ENCODE results near the gene KRT35. TPM values are rescaled to one million over a fixed set of nuclear protein-coding genes. Genes with fewer than 3 reads are reported as not detected.

KRT35 gene
- total and polyA plus RNA-seq, 2 of the 13 experiments (the other 11 are each of a cell fraction or from before 2014, with no cell fraction given), result not detected

GRCh38 chr17:41476866-41477815, 3.8 kb downstream of the KRT35 start:
- no peak for FAIRE-seq
- no peak for DNase-seq (ENCODE audit: low spot score)
- POLR2A ChIA-PET, result no interaction called here
- H2AFZ ChIP-seq (ENCODE audit: low read length), result no peak overlapping the region
- WGBS (ENCODE audit: low lambda C conversion rate), result 37% methylated on average over 21 of the region's 22 CpGs
- H3K36me3 ChIP-seq (replicated peaks in 1 of 2; ENCODE audit: control insufficient read depth in 1 of 2, insufficient read depth in 2 of 2, low read length in 2 of 2), result no peaks in the 10 kb centered on the region
- BruUV-seq (replicated peaks), result no TSS peak
- no peaks in the 10 kb centered on the region for H3K79me2 ChIP-seq (ENCODE audit: insufficient read depth, low read length)
- no peak overlapping the region for H3K9ac ChIP-seq (ENCODE audit: insufficient read depth, low read depth, low read length)
- CTCF ChIA-PET (ENCODE audit: low intra/inter-chr PET ratio, low total read pairs), result no interaction called here
- intact Hi-C loops (cut with micrococcal nuclease; ENCODE audit: unreplicated experiment) (no loop called here), in situ Hi-C loops (cut with HindIII; ENCODE audit: extremely low pct_ligation_motif_present, low pct_unique_long_range_greater_than_20kb) (no loop called here)
- no peak overlapping the region for H3K27ac ChIP-seq (ENCODE audit: extremely low read length, insufficient read depth, low read length)
- no peak overlapping the region for H3K4me3 ChIP-seq (replicated peaks in 1 of 3; ENCODE audit: insufficient read depth in 1 of 3, low read depth in 2 of 3, low read length in 3 of 3)
- no peaks in the 10 kb centered on the region for H3K9me3 ChIP-seq (ENCODE audit: low read length)
- no peak overlapping the region for H3K4me2 ChIP-seq (ENCODE audit: low read depth, low read length)
- no peaks in the 10 kb centered on the region for H4K20me1 ChIP-seq (ENCODE audit: insufficient read depth, low read length)
- ATAC-seq, result no peak
- no peaks in the 10 kb centered on the region for H3K4me1 ChIP-seq (ENCODE audit: insufficient read depth, low read length)
- peak; percentile 76; the same call in 1 of the 2 replicates for TF ChIP-seq RAD51 (IDR thresholded peaks at IDR 0.05; ENCODE audit: borderline replicate concordance)
- TF ChIP-seq ZSCAN31 (CRISPR knock-in tag; IDR thresholded peaks at IDR 0.05; ENCODE audit: low read depth), result no peak
- TF ChIP-seq, protein P1, sequence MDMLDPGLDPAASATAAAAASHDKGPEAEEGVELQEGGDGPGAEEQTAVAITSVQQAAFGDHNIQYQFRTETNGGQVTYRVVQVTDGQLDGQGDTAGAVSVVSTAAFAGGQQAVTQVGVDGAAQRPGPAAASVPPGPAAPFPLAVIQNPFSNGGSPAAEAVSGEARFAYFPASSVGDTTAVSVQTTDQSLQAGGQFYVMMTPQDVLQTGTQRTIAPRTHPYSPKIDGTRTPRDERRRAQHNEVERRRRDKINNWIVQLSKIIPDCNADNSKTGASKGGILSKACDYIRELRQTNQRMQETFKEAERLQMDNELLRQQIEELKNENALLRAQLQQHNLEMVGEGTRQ (IDR thresholded peaks at IDR 0.05; ENCODE audit: low read depth, low read length), result 0 out of 2 replicates have a peak, but pooled peaks have one; percentile 30
- TF ChIP-seq, protein P1 (CRISPR knock-in tag; IDR thresholded peaks at IDR 0.05; ENCODE audit: borderline replicate concordance), result no peak
- H3K27me3 ChIP-seq (ENCODE audit: control insufficient read depth in 1 of 2, insufficient read depth in 2 of 2, low read length in 2 of 2), result peaks cover 2 to 33% of the 10 kb centered on the region in 2 experiments; a peak in 3 of 5 replicates

DNA sequence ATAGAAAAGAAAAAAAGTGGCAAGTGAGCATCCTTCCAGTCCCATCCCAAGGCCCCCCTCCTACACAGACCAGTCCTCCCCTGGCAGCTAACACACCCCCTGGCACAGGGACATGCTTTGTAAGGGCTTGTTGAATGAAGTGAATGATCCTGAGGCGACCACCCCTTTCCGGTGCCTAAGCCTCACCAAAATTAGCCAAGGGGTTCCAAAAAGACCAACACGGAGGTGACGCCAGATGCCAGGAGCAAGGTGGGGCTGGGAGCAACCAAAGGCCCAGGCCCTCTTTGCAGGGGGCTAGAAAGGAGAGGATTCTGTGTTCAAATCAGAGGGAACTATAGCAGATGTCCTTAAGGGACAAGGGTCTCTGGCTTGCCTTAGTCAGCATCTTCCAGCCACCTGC, 5.5 kb downstream of the KRT35 start:
- 44% methylated on average over 4 of the region's 4 CpGs for WGBS (ENCODE audit: low lambda C conversion rate)
- FAIRE-seq (no peak), DNase-seq (ENCODE audit: low spot score) (no peak), ATAC-seq (no peak)
- Histone ChIP-seq H3K27me3 (ENCODE audit: control insufficient read depth in 1 of 2, insufficient read depth in 2 of 2, low read length in 2 of 2) (peaks cover 2 to 28% of the 10 kb centered on the region in 2 experiments; a peak in 3 of 5 replicates), H3K4me3 (replicated peaks in 1 of 3; ENCODE audit: insufficient read depth in 1 of 3, low read depth in 2 of 3, low read length in 3 of 3) (no peak overlapping the region), H2AFZ (ENCODE audit: low read length) (no peak overlapping the region), H3K4me2 (ENCODE audit: low read depth, low read length) (no peak overlapping the region), H3K36me3 (replicated peaks in 1 of 2; ENCODE audit: control insufficient read depth in 1 of 2, insufficient read depth in 2 of 2, low read length in 2 of 2) (no peaks in the 10 kb centered on the region), H3K9me3 (ENCODE audit: low read length) (no peaks in the 10 kb centered on the region), H3K9ac (ENCODE audit: insufficient read depth, low read depth, low read length) (no peak overlapping the region), H3K27ac (ENCODE audit: extremely low read length, insufficient read depth, low read length) (no peak overlapping the region), H3K79me2 (ENCODE audit: insufficient read depth, low read length) (no peaks in the 10 kb centered on the region), H4K20me1 (ENCODE audit: insufficient read depth, low read length) (no peaks in the 10 kb centered on the region), H3K4me1 (ENCODE audit: insufficient read depth, low read length) (no peaks in the 10 kb centered on the region)
- ChIA-PET CTCF (ENCODE audit: low intra/inter-chr PET ratio, low total read pairs) (no interaction called here), POLR2A (no interaction called here)
- intact Hi-C loops (cut with micrococcal nuclease; ENCODE audit: unreplicated experiment) (no loop called here), in situ Hi-C loops (cut with HindIII; ENCODE audit: extremely low pct_ligation_motif_present, low pct_unique_long_range_greater_than_20kb) (no loop called here)
- no TSS peak for BruUV-seq (replicated peaks)
- no peak for TF ChIP-seq TMF1 (CRISPR knock-in tag; IDR thresholded peaks at IDR 0.05; ENCODE audit: low read depth)
- TF ChIP-seq ZFP1 (CRISPR knock-in tag; IDR thresholded peaks at IDR 0.05), result no peak
- no peak for TF ChIP-seq POLR2AphosphoS2 (IDR thresholded peaks at IDR 0.05; ENCODE audit: low read depth, low read length)
- TF ChIP-seq, protein P2, sequence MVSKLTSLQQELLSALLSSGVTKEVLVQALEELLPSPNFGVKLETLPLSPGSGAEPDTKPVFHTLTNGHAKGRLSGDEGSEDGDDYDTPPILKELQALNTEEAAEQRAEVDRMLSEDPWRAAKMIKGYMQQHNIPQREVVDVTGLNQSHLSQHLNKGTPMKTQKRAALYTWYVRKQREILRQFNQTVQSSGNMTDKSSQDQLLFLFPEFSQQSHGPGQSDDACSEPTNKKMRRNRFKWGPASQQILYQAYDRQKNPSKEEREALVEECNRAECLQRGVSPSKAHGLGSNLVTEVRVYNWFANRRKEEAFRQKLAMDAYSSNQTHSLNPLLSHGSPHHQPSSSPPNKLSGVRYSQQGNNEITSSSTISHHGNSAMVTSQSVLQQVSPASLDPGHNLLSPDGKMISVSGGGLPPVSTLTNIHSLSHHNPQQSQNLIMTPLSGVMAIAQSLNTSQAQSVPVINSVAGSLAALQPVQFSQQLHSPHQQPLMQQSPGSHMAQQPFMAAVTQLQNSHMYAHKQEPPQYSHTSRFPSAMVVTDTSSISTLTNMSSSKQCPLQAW (CRISPR knock-in tag; IDR thresholded peaks at IDR 0.05), result no peak
- no peak for TF ChIP-seq ZNF678 (CRISPR knock-in tag; IDR thresholded peaks at IDR 0.05)
- TF ChIP-seq SMARCE1 (IDR thresholded peaks at IDR 0.05; ENCODE audit: borderline replicate concordance), result no peak
- no peak for TF ChIP-seq ZNF232 (CRISPR knock-in tag; IDR thresholded peaks at IDR 0.05; ENCODE audit: borderline replicate concordance)
- no peak for TF ChIP-seq ZNF766 (CRISPR knock-in tag; IDR thresholded peaks at IDR 0.05; ENCODE audit: borderline replicate concordance)
- TF ChIP-seq NR2C2 (CRISPR knock-in tag; IDR thresholded peaks at IDR 0.05; ENCODE audit: borderline replicate concordance), result no peak
- no peak for TF ChIP-seq FOXM1 (CRISPR knock-in tag; IDR thresholded peaks at IDR 0.05)
- no peak for TF ChIP-seq NAIF1 (CRISPR knock-in tag; IDR thresholded peaks at IDR 0.05; ENCODE audit: borderline replicate concordance)
